K562 (cell line): ENCODE results near the gene SETD1B. TPM values are rescaled to one million over a fixed set of nuclear protein-coding genes. Genes with fewer than 3 reads are reported as not detected.

Source experiments
- BCOR ChIP-seq: fragments of 450-650 bp; IDR thresholded peaks from 2 replicates; pipeline ENCODE4 v1.6.1; 2016
- GABPA ChIP-seq: fragments of 200-800 bp; sonication (Bioruptor generic); conservative IDR thresholded peaks from 2 replicates; pipeline ENCODE4 v1.6.1; 2016; ENCODE audit warnings: low read depth, missing genetic modification characterization, missing compliant biosample characterization
- HDAC8 ChIP-seq: fragments of 450-650 bp; IDR thresholded peaks from 2 replicates; pipeline ENCODE4 v1.6.1; 2016; ENCODE audit warnings: mild to moderate bottlenecking, missing genetic modification characterization, moderate library complexity, missing compliant biosample characterization
- HOXB6 ChIP-seq: fragments of 250-450 bp; sonication (Bioruptor Pico); IDR thresholded peaks from 2 replicates; pipeline ENCODE4 v1.5.1; 2022; ENCODE audit warnings: mild to moderate bottlenecking, borderline replicate concordance
- KLF6 ChIP-seq: fragments of 250-450 bp; sonication (Bioruptor Pico); IDR thresholded peaks from 2 replicates; pipeline ENCODE4 v1.4.0; 2020; ENCODE audit warnings: mild to moderate bottlenecking, moderate library complexity, borderline replicate concordance
- NCOA2 ChIP-seq, 2 experiments: fragments of 450-650 bp; IDR thresholded peaks; 2 replicates each; pipeline ENCODE4 v1.6.1; 2018; ENCODE audit warnings: mild to moderate bottlenecking in 2 of 2, moderate library complexity in 1 of 2; ENCODE audit not compliant: partially characterized antibody in 2 of 2
- REST ChIP-seq, 2 experiments: fragments of 450-650 bp; formaldehyde crosslinking in 1 of 2; IDR thresholded peaks; 2 replicates each; pipeline versions ENCODE4 v1.4.0 to v1.6.1; 2014 to 2020; ENCODE audit warnings: mild to moderate bottlenecking in 2 of 2, borderline replicate concordance in 1 of 2, low read depth in 1 of 2
- RHOXF2B ChIP-seq: fragments of 250-450 bp; sonication (Bioruptor Pico); conservative IDR thresholded peaks from 2 replicates; pipeline ENCODE4 v1.5.1; 2021
- THAP12 ChIP-seq: fragments of 250-450 bp; sonication (Bioruptor Pico); IDR thresholded peaks from 2 replicates; pipeline ENCODE4 v1.9.0; 2021; ENCODE audit warnings: mild to moderate bottlenecking, inconsistent platforms
- ZNF197 ChIP-seq: fragments of 200-800 bp; sonication (Bioruptor generic); IDR thresholded peaks from 2 replicates; pipeline ENCODE4 v1.6.1; 2016; ENCODE audit warnings: low read depth, missing genetic modification characterization, missing compliant biosample characterization
- ZNF609 ChIP-seq: sonication (generic); formaldehyde crosslinking; IDR thresholded peaks from 2 replicates; pipeline ENCODE4 v1.8.1; 2023; ENCODE audit warnings: missing genetic modification reagents, mild to moderate bottlenecking, borderline replicate concordance
- polyA plus RNA-seq, 8 experiments: library from polyadenylated mRNA; depleted of rRNA in 4 of 8; stranded (reverse) in 5 of 8; unstranded in 3 of 8; fragments of >200 nt; fragmentation: Nextera tagmentation in 2 of 8; fragmentation: Illumina TruSeq in 1 of 8; extraction: Ambion mirVana in 2 of 8; extraction: Trizol in 1 of 8; gene quantifications; 2 replicates each; pipeline versions ENCODE4 v1.2.1 to v1.2.3, GENCODE V29; 2011 to 2014; ENCODE audit warnings: inconsistent platforms in 1 of 8, missing spikeins in 1 of 8
- total RNA-seq, 7 experiments: library from RNA; depleted of rRNA in 6 of 7; stranded (reverse); fragments of >200 nt in 6 of 7; fragmentation: Illumina TruSeq in 2 of 7; extraction: Trizol in 2 of 7; gene quantifications; 2 replicates each; pipeline versions ENCODE4 v1.2.1 to v1.2.3, GENCODE V29; 2011 to 2021; ENCODE audit warnings: low replicate concordance in 1 of 7

Gene SETD1B
- total and polyA plus RNA-seq, 9 of the 15 experiments (the other 6 are each of a cell fraction or from before 2014, with no cell fraction given): 0.48 to 26.6 (median 2.3) TPM

- 0 out of 2 replicates have a peak, but pooled peaks have one; percentile 20 for TF ChIP-seq GABPA
- TF ChIP-seq RHOXF2B (CRISPR knock-in tag): no peak
- TF ChIP-seq ZNF609 (CRISPR knock-in tag): no peak
- no peak; the same call in 1 of the 2 replicates for TF ChIP-seq REST (IDR thresholded peaks at IDR 0.05; ENCODE audit: borderline replicate concordance)
- TF ChIP-seq REST (CRISPR knock-in tag; IDR thresholded peaks at IDR 0.05; ENCODE audit: low read depth): no peak
- no peak for TF ChIP-seq HDAC8
- no peak for TF ChIP-seq THAP12 (CRISPR knock-in tag)
- peak; percentile 99 for TF ChIP-seq BCOR
- no peak for TF ChIP-seq KLF6
- TF ChIP-seq ZNF197: no peak
- TF ChIP-seq NCOA2 (IDR thresholded peaks at IDR 0.05; ENCODE audit: partially characterized antibody in 2 of 2): no peak
- no peak for TF ChIP-seq HOXB6 (CRISPR knock-in tag)
Measured at GRCh38 chr12:121812320-121812871, 8.6 kb downstream of the SETD1B start (continued).
